GM21619 (cell line): ENCODE measurements around the gene KRT80.

Source experiments
- ATAC-seq: cut with Tn5 transposase; IDR thresholded peaks from one replicate; pipeline ENCODE4 v1.9.1; 2021; ENCODE audit not compliant: unreplicated experiment

KRT80 gene

GRCh38 chr12:52211716-52212585, 20.1 kb upstream of the KRT80 start:
- ATAC-seq: no peak

DNA sequence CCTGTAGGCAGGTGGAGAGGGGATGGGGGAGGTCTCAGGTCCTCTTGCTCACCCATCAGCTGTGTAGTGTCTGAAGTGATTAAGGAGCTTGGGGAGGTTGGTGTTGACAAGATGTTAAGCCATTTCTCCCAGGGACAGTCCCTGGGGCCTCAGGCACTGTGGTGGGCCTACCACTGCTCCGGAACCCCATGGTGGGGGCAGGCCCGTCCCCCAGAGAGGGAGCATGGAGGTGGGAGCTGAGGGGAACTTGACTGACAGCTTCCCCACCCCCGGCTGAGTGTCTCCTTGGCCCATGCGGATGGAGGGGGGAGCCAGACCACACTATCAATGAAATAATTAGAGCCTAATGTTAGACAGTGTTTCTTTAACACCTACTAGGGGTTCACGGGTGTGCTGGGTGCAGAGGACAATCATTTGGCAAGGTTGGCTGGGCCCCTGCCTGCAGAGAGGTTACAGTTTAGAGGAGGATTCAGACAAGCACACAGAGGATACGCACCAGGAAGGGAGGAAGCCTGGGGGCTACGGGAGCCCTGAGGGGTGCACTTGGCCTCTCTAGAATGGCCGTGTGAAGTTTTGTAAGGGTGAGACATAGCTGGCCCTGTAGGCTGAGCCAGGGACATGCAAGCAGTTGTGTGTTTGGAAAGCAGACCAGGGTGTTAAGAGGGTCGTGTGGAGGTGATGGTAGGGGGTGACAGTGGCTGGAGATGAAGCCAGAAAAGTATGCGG, 19.3 kb upstream of the KRT80 start:
- no peak for ATAC-seq

DNA sequence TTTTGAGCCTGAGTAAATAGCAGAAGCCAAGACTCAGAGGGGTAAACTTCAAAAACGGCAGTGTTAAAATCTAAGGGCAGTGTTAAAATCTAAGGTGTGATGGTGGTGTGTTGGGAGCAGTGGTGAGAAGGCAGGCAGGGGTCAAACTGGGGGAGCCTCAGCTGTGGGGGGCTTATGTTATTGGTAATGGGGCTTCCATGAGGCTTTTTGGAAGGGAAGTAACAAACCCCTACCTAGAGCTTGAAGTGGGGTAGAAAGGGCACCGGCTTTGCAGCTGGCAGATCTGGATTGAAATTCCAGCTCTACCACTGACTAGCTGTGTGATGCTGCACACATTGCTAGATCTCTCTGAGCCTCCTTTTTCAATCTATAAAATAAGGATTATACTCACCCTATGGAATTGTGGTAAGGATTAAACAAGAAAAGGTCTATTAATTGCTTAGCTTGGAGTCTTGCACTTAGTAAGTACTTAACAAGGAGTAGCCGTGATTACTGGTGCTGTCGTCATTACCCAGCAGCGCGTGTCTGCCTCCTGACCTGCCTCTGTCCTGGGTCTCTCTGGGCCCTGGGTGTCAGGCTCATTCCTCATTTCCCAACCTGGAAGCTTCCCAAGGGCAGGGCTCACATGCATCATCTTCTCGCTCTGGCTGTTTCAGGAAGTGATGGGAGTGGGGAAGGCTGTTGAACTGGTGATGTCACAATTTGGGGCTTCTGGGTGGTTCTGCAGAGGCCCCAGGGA, 18.5 kb upstream of the KRT80 start:
- no peak for ATAC-seq

DNA sequence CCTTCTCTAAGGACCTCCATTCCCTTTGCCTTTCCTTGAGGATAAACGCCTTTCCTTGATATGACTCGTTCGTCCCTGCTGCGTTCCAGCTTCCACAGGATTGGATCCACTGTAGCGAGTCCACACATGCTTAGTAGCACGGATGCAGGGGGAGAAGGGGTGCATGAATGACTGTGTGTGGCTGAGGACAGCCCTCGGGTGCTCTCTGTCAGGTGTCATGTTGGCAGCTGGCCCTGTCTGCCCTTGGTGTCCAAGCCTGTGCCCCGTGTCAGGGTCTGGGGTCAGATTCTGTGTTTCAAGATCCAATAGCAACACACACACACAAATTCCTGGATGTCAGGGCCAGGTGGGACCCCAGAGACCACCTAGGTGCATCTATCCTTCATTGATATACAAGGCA, 17.5 kb upstream of the KRT80 start:
- ATAC-seq: no peak

DNA sequence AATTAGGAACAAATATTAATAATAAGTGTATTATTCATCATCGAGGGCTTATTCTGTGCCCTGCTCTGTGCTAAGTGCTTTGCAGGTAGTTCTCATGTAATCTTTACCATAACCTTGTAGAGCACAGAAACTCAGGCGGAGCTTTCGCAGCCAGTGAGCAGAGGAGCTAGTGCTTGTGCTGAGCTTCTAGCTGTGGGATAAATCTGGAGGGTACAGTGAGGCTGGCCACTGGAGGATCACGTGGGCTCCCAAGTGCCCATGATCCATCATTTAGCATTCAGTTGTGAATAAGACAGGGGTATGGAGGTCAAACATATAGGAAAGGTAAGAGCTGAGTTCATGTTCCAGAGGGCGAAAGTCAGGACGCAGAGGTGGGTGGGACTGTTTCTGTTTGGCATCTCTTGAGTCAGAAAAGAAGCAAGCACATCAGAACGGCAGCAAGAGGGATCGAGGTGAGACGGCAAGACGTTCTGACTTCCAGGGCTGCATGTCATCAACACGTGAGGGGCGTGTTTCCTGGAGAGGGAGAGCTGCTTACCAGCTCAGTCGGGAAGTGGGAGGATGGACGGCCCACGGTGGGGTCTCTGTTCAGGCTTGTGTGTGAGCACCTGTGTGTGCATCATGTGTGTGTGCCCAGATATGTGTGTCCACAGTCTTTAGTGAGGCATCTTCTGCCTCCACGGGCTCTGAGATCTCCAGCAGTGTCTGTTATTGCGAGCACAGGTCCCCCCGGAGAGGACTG, 16.8 kb upstream of the KRT80 start:
- ATAC-seq: no peak

- ATAC-seq: no peak
These were observed 16.1 kb upstream of the KRT80 start for GRCh38 chr12:52207895-52208294.

DNA sequence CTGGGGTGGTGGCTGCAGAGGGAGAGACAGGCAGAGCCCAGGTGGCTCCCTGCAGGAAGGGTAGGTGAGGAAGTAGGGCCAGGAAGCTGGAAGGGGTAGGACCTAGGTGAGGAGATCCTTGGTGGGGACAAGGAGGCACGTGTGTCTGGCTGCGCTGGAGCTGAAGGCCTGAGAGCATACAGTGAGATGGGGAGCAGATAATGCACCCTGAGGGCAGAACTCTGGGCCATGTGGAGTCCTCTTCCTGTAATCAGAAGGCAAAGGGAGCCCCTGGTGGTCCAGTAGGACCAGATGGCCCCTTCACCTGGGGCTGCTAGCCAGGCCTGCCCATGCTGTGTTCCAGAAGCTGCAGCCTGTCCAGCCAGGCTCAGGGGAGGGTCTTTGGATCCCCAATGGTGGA, 15.3 kb upstream of the KRT80 start:
- no peak for ATAC-seq

DNA sequence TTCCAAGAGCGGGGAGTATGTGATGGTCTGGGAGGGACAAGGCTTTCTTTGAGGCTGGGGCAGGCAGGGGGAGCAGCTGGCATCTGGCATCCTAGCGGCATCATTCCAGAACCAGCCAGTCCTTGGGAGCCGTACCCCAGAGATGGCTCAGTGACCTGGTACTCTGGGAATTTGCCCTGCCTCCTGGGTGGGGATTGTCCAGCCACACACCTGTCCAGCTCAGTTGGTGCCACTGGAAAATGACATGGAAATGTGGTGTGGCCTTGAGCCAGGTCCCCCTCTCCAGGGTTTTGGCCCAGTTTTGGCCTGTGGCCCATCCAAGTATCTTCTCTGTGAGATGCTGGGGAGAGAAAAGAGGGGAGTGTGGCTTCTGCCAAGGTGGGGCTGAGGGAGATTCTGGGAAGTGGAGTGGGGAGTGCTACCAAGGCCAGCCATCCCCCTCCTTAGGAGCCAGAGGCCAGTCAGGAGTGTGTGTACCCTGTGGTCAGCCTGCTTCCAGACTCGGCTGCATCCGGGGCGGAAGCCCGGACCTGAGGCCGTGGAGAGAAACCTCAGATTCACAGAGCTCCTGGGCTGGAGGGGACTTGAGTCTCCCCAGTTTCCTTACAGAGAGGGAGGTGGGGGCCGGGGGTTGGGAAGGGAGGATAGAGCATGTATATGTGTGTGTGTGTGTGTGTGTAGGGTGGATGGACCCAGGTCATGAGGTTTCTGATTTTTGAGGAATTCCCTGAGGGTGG, 14.7 kb upstream of the KRT80 start:
- ATAC-seq: no peak

DNA sequence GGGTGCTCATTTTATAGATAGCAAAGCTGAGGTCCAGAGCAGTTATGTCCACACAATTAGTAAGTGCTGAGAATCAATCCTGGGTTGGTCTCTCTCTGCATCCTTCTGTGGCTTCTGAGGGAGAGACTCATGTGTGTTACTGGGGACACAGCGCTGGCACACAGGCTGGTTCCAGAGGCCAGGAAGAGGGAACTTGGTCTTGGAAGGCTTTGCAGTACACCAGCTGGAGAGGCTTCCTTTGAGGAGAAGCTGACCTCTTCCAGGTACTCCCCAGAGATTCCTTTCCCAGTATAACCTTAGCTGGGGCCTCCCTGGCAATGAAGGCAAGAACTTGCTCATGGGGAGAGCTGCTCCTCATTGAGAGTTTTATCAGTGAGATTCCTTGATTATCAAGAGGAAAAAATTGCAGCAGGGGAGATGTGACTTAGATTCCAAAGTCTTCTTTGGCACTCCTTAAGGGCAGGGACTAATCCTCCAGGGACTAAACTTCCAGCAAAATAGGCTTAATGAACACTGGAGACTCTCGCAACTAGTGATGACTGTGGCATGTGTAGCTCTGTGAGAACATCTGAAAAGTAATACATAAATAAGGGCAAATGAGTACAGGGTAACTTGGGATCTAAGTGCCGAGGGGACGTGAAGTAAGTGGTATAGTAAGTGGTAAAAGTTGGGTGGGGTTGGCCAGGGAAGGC, 13.9 kb upstream of the KRT80 start:
- ATAC-seq: no peak

DNA sequence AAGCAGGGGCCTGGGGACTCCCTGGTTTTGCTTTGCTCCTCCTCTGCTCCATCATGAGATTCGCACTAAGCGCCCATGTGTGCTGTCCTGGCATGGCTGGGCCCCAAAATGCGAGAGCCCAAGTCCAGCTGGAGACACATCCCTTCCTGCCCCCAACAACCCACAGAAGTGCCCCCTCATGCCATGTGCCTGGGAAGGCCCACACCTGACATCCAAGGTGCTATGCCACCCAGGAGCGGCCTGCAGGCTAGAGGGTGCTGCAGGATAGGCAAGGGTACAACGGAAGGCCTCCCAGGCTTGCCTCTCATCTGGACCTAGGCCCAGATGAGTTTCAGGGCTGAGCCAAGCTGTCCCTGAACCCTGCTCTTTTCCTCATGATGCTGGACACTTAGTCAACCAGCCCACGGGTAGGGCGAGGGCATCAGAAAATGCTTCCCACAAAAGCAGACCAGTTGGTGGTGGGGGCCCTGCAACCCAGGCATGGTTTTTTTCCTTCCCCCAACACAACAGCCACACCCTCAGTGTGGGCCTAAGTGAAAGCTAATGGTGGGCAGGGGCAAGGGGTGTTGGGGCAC, 13.2 kb upstream of the KRT80 start:
- ATAC-seq: no peak

DNA sequence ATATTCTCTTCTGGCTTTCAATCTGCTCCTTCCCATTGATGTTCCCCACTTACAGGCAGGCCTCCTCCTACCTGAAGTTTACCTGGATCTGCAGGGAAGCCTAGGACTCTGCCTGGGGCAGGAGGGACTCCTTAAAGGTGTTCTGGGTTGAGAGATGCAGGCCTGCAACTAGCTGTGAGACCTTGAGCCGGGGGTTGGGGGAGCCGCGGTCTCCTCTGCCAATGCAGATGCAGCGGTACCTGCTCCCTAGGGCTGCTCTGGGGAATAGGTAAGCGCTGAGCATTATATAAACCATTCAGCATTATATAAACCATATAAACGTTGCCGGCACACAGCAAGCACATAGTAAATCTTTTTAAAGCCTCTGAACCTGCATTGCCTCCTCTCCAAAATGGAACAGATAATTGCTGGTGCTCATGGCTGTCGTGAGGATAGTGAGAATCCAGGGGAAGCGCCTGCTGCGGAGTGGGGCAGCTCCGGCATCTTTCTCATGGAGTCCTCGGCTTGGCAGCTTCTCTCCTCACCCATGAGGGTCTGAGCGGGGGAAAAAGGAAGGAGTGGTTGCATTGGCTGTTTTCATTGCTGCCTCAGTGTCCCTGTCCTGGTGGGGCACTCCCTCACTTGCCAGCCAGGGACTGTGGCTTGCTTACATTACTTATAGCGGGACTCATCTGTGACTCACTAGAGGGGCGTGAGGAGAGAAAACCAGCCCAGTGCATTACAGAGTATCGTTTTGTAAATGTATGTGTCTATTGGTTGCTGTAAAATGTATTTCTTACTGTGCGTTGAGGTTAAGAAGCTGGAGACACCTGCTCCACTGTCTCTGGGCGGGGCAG, 12.5 kb upstream of the KRT80 start:
- ATAC-seq: no peak

DNA sequence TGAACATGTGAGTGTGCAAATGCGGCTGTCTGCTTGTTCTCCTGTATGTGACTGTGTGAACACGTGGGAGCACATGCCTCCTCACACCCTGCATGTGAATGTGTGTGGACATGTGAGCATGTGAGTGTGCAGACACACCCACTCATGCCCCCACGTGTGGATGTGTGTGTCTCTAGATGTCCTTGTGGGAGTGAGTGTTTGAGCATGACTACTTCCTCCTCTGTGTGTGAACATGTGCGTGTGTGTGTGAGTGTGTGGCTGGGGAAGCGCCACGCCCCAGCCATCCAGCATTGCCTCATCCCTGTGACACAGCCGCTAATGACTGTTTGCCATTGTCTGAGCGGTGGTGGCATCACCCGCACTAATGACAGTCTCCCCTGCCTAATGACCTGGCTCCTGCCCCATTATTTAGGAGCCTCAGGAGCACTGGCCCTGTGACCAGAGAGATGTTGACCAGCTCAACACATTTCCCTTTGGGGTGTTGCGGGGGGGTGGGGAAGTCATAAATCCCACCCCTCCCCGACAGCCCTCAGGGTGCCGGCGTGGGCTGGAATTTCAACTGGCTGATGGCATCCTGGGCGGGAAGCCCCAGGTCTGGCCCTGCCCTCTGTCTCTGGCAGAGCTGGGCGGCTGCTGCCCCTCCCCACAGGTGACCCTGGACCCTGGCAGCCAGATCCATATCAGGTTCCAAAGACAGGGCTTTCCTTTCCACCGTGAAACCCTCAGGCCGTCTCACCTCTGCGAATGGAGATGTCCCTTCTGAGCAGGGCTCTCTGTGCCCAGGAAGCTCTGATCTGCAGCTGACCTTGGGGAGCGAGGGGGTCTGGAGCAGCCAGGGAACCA, 11.5 kb upstream of the KRT80 start:
- ATAC-seq: no peak

DNA sequence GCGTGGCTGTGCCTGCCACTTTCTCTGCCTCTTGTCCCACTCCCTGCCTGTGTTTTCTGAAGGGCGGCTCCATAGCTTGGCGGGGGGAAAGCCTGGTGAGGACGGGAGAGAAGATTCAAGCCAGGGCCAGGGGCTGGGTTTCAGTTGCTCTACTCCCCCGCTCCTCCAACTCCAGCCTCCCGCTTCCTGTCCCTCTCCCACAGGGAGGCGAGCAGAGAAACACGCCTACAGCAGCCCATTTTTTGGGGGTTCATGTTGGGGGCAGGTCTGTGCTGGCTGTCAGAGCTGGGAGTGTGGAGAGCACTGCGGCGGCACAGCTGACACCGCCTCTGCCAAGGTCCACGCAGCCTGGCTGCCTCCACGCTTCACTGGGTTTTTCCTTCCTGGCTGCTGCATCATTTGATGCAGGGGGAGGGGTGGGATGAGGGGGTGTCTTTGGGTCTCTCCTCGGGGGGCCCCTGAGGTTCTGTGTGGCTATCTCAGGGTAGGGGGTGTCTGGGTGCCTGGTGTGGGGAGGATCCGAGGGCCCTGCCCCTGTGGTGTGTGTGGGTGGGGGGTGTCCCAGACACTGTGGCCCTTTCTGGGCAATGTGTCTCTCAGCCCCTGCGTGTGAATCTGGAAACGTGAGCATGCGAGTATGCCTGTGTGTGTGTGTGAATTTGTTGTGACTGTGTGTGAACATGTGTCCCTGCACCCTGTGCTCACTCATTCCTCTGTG, 10.7 kb upstream of the KRT80 start:
- no peak for ATAC-seq

DNA sequence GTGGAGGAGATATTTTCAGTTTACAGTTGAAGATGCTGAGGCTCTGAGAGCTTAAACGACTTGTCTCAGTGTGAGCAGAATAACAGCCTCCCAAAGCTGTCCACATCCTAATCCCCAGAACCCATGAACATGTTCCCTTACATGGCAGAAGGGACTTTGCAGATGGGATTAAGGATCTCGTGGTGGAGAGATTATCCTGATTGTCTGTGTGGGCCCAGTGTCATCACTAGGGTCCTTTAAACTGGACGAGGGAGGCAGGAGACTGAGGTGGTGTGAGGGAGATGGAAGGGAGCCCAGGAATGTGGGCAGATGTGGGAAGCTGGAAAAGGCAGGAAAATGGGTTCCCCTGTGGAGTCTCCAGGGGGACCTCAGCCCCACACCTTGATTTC, 9.6 kb upstream of the KRT80 start:
- ATAC-seq: no peak

- ATAC-seq: no peak
These were observed 9.1 kb upstream of the KRT80 start for GRCh38 chr12:52200781-52201450.

- ATAC-seq: no peak
These were observed 8.4 kb upstream of the KRT80 start for GRCh38 chr12:52200086-52200780.
